Measurements from ENCODE around the gene CCDC179.

CCDC179 gene

GRCh38 chr11:22807391-22807790 lies 52.9 kb downstream of the CCDC179 start:
- Histone ChIP-seq H3K27me3 (ENCODE audit: control insufficient read depth, insufficient read depth, low read length) (no peaks in the 10 kb centered on the region), H3K4me3 (ENCODE audit: low read depth, low read length) (no peak overlapping the region), H3K9ac (ENCODE audit: low read depth, low read length) (no peak overlapping the region), H3K36me3 (ENCODE audit: control insufficient read depth, insufficient read depth, low read length) (no peaks in the 10 kb centered on the region), H3K9me3 (ENCODE audit: control insufficient read depth, insufficient read depth, low read length) (no peaks in the 10 kb centered on the region), H3K4me1 (ENCODE audit: control insufficient read depth, insufficient read depth, low read length) (no peaks in the 10 kb centered on the region)

GRCh38 chr11:22802861-22803260 lies 57.4 kb downstream of the CCDC179 start:
- Histone ChIP-seq H3K4me1 (ENCODE audit: control insufficient read depth, insufficient read depth, low read length) (no peaks in the 10 kb centered on the region), H3K36me3 (ENCODE audit: control insufficient read depth, insufficient read depth, low read length) (no peaks in the 10 kb centered on the region), H3K9me3 (ENCODE audit: control insufficient read depth, insufficient read depth, low read length) (no peaks in the 10 kb centered on the region), H3K4me3 (ENCODE audit: low read depth, low read length) (no peak overlapping the region), H3K27me3 (ENCODE audit: control insufficient read depth, insufficient read depth, low read length) (no peaks in the 10 kb centered on the region), H3K9ac (ENCODE audit: low read depth, low read length) (no peak overlapping the region)

- Histone ChIP-seq H3K9ac (ENCODE audit: low read depth, low read length) (no peak overlapping the region), H3K27me3 (ENCODE audit: control insufficient read depth, insufficient read depth, low read length) (no peaks in the 10 kb centered on the region), H3K36me3 (ENCODE audit: control insufficient read depth, insufficient read depth, low read length) (no peaks in the 10 kb centered on the region), H3K4me3 (ENCODE audit: low read depth, low read length) (no peak overlapping the region), H3K4me1 (ENCODE audit: control insufficient read depth, insufficient read depth, low read length) (no peaks in the 10 kb centered on the region), H3K9me3 (ENCODE audit: control insufficient read depth, insufficient read depth, low read length) (no peaks in the 10 kb centered on the region)
These were observed 59.8 kb downstream of the CCDC179 start for GRCh38 chr11:22800482-22800881.

GRCh38 chr11:22798901-22799300 lies 61.4 kb downstream of the CCDC179 start:
- H3K9ac ChIP-seq (ENCODE audit: low read depth, low read length), result no peak overlapping the region
- no peaks in the 10 kb centered on the region for H3K4me1 ChIP-seq (ENCODE audit: control insufficient read depth, insufficient read depth, low read length)
- H3K36me3 ChIP-seq (ENCODE audit: control insufficient read depth, insufficient read depth, low read length), result no peaks in the 10 kb centered on the region

GRCh38 chr11:22797047-22797446 lies 63.2 kb downstream of the CCDC179 start:
- Histone ChIP-seq H3K9ac (ENCODE audit: low read depth, low read length) (no peak overlapping the region), H3K36me3 (ENCODE audit: control insufficient read depth, insufficient read depth, low read length) (no peaks in the 10 kb centered on the region), H3K4me3 (ENCODE audit: low read depth, low read length) (no peak overlapping the region), H3K9me3 (ENCODE audit: control insufficient read depth, insufficient read depth, low read length) (no peaks in the 10 kb centered on the region), H3K27me3 (ENCODE audit: control insufficient read depth, insufficient read depth, low read length) (no peaks in the 10 kb centered on the region), H3K4me1 (ENCODE audit: control insufficient read depth, insufficient read depth, low read length) (no peaks in the 10 kb centered on the region)

More at GRCh38 chr11:22798901-22799300, 61.4 kb downstream of the CCDC179 start:
- Histone ChIP-seq H3K27me3 (ENCODE audit: control insufficient read depth, insufficient read depth, low read length) (no peaks in the 10 kb centered on the region), H3K4me3 (ENCODE audit: low read depth, low read length) (no peak overlapping the region), H3K9me3 (ENCODE audit: control insufficient read depth, insufficient read depth, low read length) (no peaks in the 10 kb centered on the region)

Measured in iPS-15b (cell line).